ENCODE results near the gene RABL3. TPM values are rescaled to one million over a fixed set of nuclear protein-coding genes. Genes with fewer than 3 reads are reported as not detected.

The RABL3 gene
- total RNA-seq, 3 donors from 2014 or later: 20.6 to 35.4 (median 22.3) TPM

DNA sequence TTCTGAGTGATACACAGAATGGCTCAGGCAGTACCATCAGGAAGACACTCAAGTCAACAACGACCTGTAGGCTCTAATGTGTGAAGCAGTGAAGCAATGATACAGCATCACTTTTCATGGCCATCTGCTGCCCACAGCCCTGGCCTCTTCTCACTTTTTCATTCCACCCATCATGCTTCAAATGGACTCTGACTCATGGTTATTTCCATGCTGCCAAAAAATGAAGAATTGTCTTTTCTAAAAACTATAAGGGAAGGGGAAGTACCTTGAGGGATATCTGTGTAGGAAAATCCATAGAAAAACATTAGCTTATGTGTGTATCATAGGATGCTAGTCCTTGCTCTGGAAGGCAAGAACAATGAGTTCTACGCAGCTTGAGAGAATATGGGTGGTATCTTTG, 71.7 kb downstream of the RABL3 start:
- Histone ChIP-seq H3K27me3 (no peaks in the 10 kb centered on the region), H3K27ac (no peak overlapping the region), H3K4me1 (no peaks in the 10 kb centered on the region), H3K9me3 (no peaks in the 10 kb centered on the region), H3K36me3 (no peaks in the 10 kb centered on the region), H3K4me3 (no peak overlapping the region)
- no peak for DNase-seq (ENCODE audit: low spot score in 2 of 2)
- intact Hi-C loops (cut with DNase I; ENCODE audit: low total_unique reads): no loop called here
- TF ChIP-seq, protein P1, sequence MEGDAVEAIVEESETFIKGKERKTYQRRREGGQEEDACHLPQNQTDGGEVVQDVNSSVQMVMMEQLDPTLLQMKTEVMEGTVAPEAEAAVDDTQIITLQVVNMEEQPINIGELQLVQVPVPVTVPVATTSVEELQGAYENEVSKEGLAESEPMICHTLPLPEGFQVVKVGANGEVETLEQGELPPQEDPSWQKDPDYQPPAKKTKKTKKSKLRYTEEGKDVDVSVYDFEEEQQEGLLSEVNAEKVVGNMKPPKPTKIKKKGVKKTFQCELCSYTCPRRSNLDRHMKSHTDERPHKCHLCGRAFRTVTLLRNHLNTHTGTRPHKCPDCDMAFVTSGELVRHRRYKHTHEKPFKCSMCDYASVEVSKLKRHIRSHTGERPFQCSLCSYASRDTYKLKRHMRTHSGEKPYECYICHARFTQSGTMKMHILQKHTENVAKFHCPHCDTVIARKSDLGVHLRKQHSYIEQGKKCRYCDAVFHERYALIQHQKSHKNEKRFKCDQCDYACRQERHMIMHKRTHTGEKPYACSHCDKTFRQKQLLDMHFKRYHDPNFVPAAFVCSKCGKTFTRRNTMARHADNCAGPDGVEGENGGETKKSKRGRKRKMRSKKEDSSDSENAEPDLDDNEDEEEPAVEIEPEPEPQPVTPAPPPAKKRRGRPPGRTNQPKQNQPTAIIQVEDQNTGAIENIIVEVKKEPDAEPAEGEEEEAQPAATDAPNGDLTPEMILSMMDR (IDR thresholded peaks at IDR 0.05): no peak
- TF ChIP-seq POLR2A (IDR thresholded peaks at IDR 0.05): no peak
- TF ChIP-seq POLR2AphosphoS5 (IDR thresholded peaks at IDR 0.05): no peak

DNA sequence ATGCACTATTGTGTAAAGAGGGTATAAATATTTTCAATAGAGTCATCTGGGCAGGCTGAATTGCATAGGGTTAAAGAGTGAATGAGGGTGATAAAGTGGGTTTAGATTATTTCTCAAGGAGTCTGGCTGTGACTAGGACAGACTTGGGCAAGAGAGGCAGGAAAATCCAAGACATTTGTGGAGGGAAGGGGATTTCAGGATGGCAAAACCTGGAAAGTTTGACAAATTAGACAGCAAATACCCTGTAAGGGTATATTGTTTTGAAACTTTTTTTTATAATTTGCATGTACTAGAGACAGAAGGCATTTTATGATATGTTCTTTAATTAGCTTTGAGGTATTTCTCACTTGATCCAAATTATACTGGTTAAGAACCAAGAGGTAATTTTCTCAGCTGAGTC, 77.4 kb downstream of the RABL3 start:
- no peak for DNase-seq (ENCODE audit: low spot score in 2 of 2)
- H3K27me3 ChIP-seq: no peaks in the 10 kb centered on the region
- H3K27ac ChIP-seq: no peak overlapping the region
- H3K4me1 ChIP-seq: no peaks in the 10 kb centered on the region
- H3K9me3 ChIP-seq: no peaks in the 10 kb centered on the region
- intact Hi-C loops (cut with DNase I; ENCODE audit: low total_unique reads): no loop called here
- H3K36me3 ChIP-seq: no peaks in the 10 kb centered on the region
- TF ChIP-seq POLR2AphosphoS5 (IDR thresholded peaks at IDR 0.05): no peak
- no peak overlapping the region for H3K4me3 ChIP-seq

DNA sequence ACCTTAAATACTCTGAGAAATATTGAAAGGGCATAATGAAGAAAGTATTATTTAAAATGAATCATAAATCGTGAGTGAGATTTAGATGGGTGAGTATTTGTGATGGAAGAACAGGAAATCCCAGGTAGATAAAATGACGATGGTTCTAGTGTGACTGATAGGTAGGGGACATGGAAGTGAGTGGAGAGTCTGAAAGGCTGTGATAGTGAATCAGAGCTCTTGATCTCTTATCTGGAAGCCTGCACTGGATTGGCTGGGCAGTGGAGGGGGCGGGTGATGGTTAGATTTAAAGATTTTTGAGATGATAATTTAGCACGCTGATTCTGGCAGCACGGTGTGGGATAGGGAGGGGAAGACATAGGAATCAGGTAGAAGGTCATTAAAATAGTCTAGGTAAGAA, 80.4 kb downstream of the RABL3 start:
- H3K4me3 ChIP-seq: no peak overlapping the region
- intact Hi-C loops (cut with DNase I; ENCODE audit: low total_unique reads): no loop called here
- no peaks in the 10 kb centered on the region for H3K4me1 ChIP-seq
- TF ChIP-seq, protein P1 (IDR thresholded peaks at IDR 0.05): no peak
- TF ChIP-seq POLR2AphosphoS5 (IDR thresholded peaks at IDR 0.05) (no peak), POLR2A (IDR thresholded peaks at IDR 0.05) (no peak)
- H3K27ac ChIP-seq: no peak overlapping the region
- no peaks in the 10 kb centered on the region for H3K9me3 ChIP-seq
- H3K27me3 ChIP-seq: no peaks in the 10 kb centered on the region
- DNase-seq (ENCODE audit: low spot score in 2 of 2): no peak
- H3K36me3 ChIP-seq: no peaks in the 10 kb centered on the region

DNA sequence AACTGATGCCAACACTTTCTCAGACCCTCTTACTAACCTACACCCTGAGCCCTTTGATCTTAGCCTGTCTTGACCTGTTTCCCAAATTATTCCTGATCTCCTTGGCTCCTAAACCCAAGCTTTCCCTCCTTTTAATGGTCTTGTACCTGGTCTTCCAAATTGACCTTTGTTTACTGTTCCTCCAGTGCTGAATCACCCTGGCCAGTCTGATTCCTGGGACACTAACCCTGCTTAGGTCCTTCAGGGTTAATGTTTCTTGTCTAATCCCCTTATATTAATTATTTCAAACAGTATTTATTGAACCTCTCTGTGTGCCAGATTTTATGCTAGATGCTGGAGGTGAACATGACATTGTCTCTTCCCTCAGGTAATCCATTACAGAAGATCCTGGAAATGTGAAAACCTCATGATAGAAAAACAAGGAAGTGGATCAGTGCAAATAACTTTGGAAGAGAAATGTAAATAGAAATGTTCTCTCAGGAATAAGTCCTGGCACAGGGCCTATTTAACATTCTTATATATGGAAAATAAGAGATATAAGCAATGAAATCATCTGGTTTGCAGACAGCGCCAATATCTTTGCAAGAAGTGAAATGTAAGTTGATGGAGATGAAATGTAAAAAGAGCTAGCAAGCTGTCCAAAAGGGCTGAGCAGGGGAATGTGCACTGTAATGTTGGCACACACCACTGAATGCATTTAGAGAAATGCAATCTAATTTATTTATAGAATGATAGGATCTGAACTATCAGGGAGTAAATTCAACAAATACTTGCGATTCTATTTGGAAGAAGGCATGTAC, 81.0 kb downstream of the RABL3 start:
- TF ChIP-seq POLR2AphosphoS5 (IDR thresholded peaks at IDR 0.05) (no peak), POLR2A (IDR thresholded peaks at IDR 0.05) (no peak)
- TF ChIP-seq, protein P1 (IDR thresholded peaks at IDR 0.05): no peak
- intact Hi-C loops (cut with DNase I; ENCODE audit: low total_unique reads): no loop called here
- Histone ChIP-seq H3K27ac (no peak overlapping the region), H3K27me3 (no peaks in the 10 kb centered on the region), H3K4me1 (no peaks in the 10 kb centered on the region), H3K4me3 (no peak overlapping the region), H3K9me3 (no peaks in the 10 kb centered on the region), H3K36me3 (no peaks in the 10 kb centered on the region)
- DNase-seq (ENCODE audit: low spot score in 2 of 2): no peak

DNA sequence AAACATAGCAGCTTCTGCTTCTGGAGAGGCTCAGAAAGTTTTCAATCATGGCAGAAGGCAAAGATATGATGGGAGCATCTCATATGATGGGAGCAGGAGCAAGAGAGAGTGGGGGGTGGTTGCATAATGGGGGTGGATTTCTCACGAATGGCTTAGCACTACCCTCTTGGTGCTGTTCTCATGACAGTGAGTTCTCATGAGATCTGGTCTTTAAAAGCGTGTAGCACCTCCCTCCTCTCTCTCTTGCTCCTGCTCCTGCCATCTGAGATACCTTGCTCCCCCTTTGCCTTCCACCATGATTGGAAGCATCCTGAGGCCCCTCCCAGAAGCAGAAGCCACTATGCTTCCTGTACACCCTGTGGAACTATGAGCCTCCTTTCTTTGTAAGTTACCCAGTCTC, 82.5 kb downstream of the RABL3 start:
- H3K27ac ChIP-seq: no peak overlapping the region
- no peaks in the 10 kb centered on the region for H3K9me3 ChIP-seq
- intact Hi-C loops (cut with DNase I; ENCODE audit: low total_unique reads): no loop called here
- no peak overlapping the region for H3K4me3 ChIP-seq
- TF ChIP-seq POLR2A (IDR thresholded peaks at IDR 0.05): no peak
- TF ChIP-seq, protein P1 (IDR thresholded peaks at IDR 0.05): no peak
- TF ChIP-seq POLR2AphosphoS5 (IDR thresholded peaks at IDR 0.05): no peak
- no peak for DNase-seq (ENCODE audit: low spot score in 2 of 2)
- H3K4me1 ChIP-seq: no peaks in the 10 kb centered on the region
- no peaks in the 10 kb centered on the region for H3K27me3 ChIP-seq
- H3K36me3 ChIP-seq: no peaks in the 10 kb centered on the region

Data from breast epithelium (tissue), 4 donors.